ENCODE measurements around the gene DYNC2H1. TPM values are rescaled to one million over a fixed set of nuclear protein-coding genes. Genes with fewer than 3 reads are reported as not detected.

Gene DYNC2H1
- total RNA-seq, 1 donor from 2014 or later, result 37.3 TPM

DNA sequence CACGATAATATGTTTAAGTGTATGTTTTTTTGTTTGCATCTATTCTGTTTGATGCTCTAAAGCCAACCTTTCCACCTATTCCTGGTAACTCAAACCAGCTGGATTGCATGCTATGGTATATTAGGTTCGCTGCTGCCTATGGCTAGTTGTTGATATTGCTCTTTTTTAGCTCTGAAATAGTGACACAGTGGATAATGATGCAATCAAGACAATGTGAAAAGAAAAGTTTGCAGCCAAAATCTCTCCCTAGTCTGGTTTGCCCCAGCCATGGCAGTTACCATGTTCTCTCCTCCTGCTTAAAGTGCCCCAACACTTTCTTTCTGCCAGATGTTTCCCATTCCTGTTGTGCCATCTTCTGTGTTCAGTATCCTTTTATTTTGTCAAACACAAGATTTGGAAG is 269.7 kb downstream of the DYNC2H1 start:
- no peak for DNase-seq

DNA sequence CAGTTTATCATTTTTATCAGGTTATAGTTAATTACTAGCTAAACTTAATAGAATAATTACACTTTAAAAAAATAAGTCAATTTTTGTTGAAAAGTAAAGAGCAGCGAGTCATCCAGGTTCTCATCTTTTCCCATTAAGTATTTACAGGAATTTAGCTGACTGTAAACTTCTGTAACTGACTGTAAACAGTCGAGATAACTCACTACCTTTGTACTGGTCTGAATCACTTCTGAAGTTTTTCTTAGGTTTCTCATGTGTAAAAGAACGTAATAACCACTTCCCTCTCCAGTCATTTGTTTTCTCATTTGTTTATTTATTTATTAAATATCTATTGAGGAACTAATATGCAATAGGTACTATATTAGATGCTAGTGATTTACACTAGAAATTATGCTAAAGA is 270.8 kb downstream of the DYNC2H1 start:
- DNase-seq, result no peak

DNA sequence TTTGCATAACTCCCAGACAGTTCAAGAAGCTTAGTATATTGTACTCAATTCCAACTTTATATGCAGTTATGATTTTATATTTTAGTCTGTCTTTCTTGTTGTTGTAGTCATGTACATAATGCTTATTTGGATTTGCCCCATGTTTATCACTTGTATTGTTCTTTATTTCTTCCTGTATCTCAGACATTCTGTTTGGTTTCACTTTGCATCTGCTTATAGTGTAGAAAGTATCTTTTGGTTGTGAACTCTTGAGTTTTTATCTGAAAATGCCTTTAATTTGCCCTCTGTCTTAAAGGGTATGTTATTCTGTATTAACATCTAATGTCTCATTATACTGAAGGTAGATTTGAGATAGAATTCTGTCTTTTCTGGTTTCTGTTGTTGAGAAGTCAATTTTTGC is 275.4 kb downstream of the DYNC2H1 start:
- DNase-seq, result no peak

DNA sequence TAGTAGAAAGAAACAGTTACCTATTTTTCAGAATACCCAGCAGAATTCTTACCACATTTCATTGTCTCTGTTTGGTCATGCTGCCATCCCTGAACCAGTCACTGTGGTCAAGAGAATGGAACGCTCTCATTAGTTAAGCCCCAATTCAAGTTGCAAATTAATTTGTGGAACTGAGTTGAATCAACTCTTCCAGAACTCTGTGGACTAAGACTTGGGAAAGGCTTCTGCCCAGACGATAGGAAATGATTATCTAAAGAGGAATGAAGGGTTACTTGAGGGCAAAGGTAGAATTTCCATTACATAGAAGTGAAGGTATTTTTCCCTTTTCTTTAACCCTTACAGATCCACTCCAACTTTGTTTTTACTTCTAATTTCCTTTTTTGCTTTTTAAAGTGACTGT is 286.4 kb downstream of the DYNC2H1 start:
- DNase-seq, result no peak

DNA sequence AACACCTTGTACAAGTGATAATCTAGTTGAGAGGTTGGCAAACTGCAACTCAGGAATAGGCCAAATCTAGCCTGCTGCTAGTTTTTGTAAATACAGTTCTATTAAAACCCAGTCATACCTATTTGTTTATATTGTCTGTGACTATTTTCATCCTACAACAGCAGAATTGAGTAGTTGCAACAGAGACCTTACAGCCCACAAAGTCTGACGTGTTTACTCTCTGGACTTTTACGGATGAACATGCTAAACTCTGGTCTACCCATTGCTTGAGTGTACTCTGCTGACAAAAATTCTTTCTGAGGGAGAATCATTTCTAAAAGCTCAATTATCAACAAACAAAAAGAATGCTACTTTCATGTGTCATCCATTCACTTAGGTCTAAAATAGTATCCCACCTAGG is 287.0 kb downstream of the DYNC2H1 start:
- DNase-seq, result no peak

DNA sequence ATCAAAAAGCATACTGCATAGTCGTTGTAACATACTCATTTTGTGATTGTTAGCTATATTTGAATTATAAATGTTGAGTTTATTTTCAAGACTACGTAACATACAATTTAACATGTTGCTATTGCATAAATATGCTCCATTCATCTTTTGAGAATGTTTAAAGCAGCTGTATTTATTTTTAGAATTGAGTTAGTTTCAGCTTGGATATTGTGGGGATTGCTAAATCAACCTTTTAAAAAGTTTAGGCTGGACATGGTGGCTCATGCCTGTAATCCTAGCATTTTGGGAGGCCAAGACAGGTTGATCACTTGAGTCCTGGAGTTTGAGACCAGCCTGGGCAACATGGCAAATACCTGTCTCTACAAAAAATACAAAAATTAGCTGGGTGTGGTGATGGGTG is 288.1 kb downstream of the DYNC2H1 start:
- DNase-seq, result no peak

DNA sequence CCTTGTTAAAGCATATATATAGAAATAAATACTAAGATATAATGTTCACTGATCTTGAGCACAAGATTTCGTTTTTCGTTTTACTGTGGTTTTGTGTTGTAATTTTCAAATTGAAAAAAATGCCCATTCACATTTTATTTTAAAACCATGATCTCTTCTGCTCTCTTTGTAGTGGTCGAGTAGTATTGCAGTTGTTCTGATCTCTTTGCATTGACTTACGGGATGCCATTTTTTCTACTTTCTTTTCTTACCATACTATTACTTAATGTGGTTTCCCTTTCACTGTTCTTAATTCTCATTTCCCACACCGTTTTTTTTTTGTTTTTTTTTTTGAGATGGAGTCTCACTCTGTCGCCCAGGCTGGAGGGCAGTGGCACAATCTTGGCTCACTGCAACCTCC is 289.6 kb downstream of the DYNC2H1 start:
- DNase-seq, result no peak

DNA sequence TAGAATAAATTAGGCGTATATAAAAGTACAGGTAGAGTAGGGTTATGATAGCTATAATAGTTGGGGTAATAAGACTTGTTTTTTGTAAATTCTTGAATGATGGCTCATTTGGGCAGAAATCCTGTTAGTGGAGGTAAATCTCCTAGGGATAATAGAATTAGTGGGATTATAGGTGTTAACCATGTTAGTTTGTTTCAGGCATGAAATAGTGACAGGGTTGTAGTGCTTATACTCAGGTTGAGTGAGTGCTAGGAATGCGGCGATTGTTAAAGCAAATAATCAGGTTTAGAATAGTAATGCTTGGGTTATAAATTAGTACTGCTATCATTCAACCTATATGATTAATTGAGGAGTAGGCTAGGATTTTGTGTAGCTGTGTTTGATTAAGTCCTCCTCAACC is 297.1 kb downstream of the DYNC2H1 start:
- no peak for DNase-seq

DNA sequence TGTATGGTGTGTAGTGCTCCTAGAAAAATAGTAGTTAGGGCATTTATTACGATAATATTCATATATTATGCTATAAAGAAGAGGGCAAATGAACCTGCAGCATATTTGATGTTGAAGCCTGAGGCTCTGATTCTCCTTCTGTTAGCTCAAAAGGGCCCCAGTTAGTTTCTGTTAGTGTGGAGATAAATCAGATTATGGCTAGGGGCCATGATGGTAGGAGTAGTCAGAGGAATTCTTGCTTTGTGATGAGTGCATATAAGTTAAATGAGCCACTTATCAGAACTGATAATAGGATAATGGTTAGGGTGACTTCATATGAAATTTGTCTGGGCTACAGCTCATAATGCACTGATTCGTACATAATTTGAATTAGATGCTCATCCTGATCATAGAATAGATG is 298.4 kb downstream of the DYNC2H1 start:
- DNase-seq, result no peak

DNA sequence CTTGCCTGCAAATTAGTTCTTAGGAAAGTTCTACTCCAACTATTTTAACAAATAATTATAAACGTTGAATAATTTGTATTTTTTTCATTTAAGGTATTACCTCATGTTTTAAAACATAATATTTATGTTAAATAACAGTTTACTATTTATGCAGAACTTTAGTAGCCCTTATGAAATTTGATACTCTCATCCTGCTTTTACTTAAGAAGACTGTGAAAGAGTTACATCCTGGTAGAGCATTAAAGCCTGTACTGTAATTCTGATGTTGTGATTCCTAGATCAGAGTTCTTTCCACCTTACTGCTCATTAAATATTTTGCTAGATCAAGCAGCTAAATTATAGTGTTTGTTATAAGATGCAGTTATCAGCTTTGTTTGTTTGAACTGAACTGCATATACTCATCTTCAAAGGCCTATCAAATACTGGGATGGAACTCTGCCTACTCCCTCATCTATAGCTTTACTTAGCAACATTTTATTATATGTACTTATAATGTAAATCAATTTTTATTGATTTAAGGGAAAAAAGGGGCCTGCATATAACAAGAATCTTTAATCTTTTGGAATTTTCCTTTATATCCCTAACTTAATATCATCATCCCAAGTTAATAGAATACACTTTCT is 304.2 kb downstream of the DYNC2H1 start:
- no peak for DNase-seq

DNA sequence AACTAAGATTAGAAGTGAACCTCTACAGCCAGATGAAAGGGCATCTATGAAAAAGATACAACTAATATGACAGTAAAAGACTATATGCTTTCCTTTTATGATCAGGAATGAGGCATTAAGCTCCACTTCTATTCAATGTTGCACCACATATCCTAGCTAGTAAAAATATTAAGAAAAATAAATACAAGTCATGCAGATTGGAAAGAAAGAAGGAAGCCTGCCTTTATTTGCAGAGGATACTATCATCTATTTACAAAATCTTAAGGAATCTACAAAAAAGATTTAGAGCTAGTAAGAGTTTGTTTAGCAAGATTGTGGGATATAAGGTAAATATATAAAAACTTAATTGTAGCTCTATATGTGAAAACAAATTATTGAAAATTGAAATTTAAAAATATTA is 308.8 kb downstream of the DYNC2H1 start:
- DNase-seq, result no peak

DNA sequence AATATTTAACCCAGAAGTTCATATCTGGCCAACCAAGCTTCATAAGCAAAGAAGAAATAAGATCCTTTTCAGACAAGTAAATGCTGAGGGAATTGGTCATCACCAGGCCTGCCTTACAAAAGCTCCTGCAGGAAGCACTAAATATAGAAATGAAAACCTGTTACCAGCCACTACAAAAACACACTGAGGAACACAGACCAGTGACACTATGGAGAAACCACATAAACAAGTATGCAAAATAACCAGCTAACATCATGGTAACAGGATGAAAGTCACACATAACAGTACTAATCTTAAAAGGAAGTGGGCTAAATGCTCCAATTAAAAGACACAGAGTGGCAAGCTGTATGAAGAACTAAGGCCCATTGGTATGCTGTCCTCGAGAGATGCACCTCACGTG is 311.4 kb downstream of the DYNC2H1 start:
- DNase-seq, result no peak

DNA sequence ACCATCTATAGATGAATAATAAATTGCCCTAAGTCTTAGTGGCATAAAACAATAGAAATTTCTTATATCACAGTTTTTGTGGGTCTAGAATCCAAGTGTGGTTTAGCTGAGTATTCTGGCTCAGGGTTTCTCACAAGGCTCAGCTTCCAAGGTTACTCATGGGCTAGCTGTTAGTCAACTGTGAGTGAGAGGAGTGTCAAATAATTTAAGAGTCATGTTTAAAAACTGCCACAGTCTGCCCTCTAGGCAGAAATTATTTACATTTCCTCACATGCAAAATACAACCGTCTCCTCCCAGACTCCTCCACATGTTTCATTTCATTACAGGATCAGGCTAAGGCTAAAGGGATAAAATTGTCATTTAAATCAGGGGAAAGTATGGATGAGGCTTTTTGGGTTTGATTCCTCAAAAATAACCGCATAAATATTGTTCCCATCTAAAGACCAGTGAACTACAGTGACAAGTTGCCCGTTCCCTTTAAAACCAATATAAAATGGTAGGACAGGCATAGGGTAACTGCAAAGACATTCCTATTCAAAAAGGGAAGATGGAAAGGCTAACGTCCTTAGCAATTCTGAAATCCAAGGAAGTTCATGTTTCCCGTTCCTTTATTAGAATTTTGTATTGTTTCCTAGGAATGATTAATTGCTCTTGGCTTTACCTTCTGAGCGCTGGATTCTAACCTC is 324.3 kb downstream of the DYNC2H1 start:
- DNase-seq, result no peak

DNA sequence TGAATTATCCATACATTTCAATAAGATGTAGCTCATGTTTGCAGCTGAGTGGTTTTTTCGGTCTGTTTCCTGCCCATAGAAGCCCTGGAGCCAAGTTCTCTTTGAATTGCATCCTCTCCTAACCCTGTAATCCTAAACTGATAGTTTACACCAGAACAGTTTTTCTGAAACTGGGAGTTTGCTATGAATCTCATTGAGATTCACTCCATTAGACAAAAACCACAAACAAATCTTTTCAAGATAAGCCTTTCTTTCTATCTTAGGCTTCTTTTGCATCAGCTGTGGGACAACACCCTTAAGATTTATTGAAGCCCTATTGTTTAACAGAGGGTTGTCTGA is 324.8 kb downstream of the DYNC2H1 start:
- no peak for DNase-seq

DNA sequence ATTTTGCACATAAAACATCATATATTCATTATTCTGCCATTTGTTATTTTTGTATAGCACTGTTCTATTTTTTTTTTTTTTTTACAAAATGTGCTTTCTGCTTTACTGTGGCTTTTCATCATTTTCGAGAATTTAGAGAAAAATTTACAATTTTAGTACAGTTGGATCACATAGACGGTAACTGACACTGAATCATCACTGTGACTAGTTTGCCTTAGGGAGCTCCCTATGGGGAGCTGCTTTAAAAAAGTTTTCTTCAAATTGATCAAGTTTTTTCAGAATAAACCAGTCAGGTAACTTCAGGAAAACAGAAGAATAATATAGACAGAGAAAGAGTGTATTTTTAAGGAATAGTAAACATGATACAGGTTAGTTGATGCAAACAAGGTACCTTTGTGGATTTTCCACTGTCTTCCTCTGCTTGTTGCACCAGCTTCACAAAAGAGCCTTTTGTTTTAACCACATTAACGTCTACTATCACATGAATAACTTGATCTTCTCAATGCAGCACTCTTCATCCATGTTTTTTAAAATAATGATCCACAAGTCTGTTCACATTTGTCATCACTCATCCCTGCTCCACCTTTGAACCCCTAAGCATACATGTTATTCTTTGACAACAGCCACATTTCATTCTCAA is 327.0 kb downstream of the DYNC2H1 start:
- no peak for DNase-seq

DNA sequence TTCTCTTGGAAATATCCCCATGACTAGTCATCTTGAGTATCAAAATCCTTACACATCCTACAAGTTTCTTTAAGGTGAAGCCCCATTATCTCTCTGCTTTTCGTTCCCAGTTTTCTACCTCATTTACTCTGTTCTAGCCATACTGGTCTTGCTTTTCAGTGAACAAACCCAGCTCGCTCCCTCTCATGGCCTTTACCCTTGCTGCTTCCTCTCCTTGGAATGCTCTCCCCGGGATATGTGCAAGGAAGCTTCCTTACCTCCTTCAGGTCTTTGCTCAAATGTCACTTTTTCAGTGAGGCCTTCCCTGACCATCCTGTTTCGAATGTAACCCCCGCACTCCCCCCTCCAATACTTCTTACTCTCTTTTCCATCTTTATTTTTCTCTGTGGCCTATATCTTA is 331.8 kb downstream of the DYNC2H1 start:
- no peak for DNase-seq

DNA sequence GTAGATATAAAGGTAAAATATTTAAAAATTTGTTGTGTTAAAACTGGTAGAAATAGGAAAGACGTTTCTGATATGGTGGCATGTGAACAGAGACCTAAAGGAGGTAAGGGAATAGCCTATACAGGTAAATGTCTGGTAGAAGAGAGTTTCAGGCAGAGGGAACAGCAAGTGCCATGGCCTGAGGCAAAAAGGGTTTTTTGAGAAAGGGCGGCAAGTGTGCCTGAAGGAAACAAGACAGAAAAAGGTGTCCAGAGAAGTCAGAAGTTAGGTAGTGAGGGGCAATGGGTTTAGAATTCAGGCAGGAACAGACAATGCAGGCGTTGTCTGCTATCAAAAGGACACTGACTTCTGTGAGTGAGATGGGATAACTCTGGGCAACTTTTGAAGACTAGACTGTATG is 339.7 kb downstream of the DYNC2H1 start:
- no peak for DNase-seq

DNA sequence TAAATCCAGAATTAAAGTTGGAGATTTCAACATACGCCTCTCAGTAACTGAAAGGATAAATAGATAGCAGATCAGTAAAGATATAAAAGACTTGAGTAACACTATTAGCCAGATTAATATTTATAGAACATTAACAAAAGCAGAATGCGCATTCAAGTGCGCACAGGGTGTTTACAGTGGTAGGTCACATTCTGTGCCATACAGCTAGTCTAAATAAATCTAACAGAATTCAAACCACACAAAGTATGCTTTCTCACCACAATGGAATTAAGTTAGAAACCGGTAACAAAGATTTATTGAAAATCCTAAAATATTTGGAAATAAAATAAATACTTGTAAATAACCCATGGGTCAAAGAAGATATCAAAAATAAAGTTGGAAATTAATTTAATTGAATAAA is 341.0 kb downstream of the DYNC2H1 start:
- no peak for DNase-seq

DNA sequence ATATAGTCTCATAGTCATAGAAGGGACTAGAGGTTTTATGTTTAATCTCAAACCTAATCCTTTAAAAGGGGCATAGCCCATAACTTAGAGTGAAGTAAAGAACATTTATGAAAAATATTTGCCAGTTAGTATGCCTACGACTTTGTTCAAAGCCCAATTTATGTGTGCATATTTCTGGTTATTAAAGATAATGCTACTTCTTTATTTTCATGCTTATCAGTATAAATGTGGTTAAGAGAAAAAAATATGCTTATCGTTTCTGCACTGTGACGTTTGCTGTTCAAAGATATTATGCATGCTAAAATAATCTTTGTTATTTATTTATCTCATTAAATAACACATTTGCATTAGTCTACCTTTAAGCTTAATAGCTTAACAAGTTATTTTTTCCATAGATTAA is 343.9 kb downstream of the DYNC2H1 start:
- DNase-seq, result no peak

DNA sequence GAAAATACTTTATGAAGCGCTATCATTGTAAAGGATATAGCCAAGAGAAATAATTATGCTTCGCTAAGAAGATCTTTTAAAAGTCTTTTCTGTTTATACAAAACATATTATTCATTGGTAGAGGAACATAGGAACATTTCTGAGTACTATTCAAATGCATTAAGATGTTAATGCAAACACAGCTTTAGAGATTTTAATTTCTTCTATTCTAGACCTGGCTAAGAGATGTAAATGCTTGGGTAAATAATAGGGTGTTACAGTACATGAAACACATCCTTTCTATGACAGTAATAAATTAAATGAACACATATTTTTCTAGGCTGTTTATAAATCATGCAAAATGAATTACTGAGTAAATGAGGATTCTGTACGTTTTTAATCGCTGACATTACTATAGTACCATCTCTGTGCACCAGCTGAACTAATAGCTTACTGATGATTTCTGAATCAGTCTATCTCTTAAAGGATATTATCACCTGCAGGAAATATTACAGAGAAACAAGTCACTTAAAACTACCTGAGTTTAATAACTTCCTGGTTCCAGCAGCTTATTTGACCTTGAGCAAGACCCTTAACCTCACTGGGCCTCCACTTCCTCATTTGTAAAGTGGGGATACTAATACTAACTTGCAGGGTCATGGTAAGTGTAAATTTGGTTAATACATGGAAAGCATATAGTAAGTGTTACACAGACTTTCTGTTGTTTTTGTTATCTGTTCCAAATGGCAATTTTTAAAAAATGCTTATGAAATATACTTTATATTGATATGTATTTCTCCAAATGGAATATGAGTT is 344.9 kb downstream of the DYNC2H1 start:
- DNase-seq, result no peak

DNA sequence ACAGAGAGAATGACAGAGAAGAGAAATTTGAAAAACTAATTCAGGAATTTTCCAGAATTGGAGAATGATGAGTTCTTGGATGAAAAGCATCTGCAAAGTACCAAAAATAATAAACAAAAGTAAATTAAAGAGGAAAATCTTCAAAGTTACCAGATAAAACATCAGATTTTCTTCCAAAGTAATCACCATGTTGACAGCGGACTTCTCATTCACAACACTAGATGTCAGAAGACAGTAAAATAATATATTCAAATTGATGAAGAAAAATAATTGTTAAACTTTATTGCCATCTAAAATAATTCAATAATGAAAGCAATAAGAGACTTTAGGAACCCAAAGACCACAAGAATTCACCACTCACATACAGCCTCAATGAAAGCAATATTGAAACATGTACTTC is 355.2 kb downstream of the DYNC2H1 start:
- DNase-seq, result no peak

DNA sequence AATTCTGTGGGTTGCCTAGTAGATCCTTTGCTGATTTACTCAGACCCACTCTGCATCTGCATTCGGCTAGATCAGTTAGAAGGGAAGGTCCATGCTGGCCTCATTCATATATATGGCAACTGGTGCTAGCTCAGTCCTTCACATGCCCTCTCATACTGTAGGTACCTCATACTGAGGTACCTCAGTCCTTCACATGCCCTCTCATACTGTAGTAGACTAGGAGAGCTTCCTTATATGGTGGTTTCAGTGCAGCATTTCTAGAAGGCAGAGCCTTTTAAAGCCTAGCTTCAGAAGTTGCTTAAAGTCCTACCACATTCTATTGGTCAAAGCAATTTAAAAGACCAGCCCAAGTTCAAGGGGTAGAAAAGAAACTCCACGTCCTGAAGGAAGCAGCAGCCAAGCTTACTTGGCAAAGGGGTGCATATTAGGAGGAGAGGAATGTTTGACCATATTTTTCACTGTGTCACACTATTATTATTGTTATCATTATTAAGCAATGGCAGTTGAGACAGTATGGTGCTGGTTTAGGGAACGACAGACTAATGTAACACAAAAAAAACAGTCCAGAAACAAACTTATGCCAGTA is 356.4 kb downstream of the DYNC2H1 start:
- DNase-seq, result no peak

DNA sequence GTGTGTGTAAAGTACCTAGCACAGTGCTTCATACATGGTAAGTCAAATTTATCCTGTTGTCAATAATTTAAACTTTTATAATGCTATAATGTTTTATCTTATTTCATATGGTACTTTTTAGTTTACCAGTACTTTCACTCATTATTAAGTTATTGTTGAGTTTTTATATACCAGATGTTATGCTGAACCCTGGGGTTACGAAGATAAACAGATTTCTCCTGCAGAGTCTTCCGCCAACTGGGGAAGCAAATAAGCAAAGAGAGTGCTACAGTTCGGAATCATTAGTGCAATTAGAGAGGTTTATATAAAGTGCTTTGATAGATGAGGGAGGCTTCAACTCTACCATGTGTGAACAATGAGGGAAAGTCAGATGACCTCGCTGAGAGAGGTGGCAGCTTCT is 362.3 kb downstream of the DYNC2H1 start:
- DNase-seq, result no peak
